ENCODE measurements around the gene PANX2.
"Not testable (repeated sequence)": the region's sequence is repeated elsewhere in the genome, so short reads cannot be mapped to it uniquely, and the experiment has no call there.

Gene PANX2

DNA sequence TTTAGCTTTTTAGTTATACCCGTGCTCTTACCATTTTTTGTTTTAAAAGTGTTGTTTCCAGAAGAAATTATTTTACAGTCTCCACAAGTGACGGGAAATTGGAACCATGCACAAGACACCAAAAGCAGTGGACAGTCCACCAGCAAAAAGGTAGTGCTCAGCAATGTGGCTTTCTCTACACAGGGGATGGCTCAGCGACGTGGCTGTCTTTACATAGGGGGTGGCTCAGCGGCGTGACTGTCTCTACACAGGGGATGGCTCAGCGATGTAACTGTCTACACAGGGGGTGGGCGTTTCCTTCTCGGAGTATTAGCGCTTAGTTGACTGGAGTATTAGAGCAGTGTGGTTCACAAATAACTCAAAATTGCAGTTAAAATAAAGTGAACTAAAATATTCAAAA lies 36.0 kb upstream of the PANX2 start:
- no peak for DNase-seq (ENCODE audit: low read depth)
- H3K4me3 ChIP-seq (ENCODE audit: control insufficient read depth, low read depth, low read length): no peak overlapping the region
- TF ChIP-seq, protein P1, sequence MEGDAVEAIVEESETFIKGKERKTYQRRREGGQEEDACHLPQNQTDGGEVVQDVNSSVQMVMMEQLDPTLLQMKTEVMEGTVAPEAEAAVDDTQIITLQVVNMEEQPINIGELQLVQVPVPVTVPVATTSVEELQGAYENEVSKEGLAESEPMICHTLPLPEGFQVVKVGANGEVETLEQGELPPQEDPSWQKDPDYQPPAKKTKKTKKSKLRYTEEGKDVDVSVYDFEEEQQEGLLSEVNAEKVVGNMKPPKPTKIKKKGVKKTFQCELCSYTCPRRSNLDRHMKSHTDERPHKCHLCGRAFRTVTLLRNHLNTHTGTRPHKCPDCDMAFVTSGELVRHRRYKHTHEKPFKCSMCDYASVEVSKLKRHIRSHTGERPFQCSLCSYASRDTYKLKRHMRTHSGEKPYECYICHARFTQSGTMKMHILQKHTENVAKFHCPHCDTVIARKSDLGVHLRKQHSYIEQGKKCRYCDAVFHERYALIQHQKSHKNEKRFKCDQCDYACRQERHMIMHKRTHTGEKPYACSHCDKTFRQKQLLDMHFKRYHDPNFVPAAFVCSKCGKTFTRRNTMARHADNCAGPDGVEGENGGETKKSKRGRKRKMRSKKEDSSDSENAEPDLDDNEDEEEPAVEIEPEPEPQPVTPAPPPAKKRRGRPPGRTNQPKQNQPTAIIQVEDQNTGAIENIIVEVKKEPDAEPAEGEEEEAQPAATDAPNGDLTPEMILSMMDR (IDR thresholded peaks at IDR 0.05; ENCODE audit: control insufficient read depth, insufficient read depth, low read depth, low read length, missing control alignments): no peak

DNA sequence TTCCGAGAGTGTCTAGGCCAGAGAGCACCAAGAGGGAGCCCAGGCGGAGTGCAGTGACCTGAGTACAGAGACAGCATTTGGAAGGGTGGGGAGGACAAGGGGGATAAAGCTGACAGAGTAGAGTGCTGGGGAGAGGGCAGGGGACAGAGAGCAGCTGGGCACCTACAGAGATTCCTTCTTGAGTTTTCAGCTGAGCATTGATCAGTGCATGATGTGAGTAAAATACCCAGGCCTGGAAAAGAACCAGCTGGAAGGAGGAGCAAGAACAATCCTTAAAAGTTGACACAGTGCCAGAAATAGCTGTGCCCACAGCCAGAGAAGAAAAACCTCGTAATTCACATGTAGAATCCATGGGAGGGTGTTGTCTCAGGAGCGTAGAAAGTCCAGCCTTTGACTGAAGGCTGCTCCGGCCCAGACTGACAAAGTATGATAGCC lies 33.9 kb upstream of the PANX2 start:
- H3K4me3 ChIP-seq (ENCODE audit: control insufficient read depth, low read depth, low read length): no peak overlapping the region
- TF ChIP-seq, protein P1 (IDR thresholded peaks at IDR 0.05; ENCODE audit: control insufficient read depth, insufficient read depth, low read depth, low read length, missing control alignments): no peak
- no peak for DNase-seq (ENCODE audit: low read depth)

DNA sequence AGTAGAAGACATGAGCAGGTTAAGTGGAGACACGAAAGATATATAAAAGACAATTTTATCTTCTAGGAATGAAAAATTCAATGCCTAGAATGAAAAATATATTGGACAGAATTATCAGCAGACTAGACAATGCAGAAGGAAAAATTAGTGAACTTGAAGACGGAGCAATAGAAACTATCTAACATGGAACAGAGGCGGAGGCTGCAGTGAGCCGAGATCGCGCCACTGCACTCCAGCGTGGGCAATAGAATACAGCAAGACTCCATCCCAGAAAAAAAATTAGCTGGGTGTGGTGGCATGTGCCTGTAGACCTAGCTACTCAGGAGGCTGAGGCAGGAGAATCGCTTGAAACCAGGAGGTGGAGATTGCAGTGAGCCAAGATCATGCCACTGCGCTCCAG lies 33.3 kb upstream of the PANX2 start:
- H3K4me3 ChIP-seq (ENCODE audit: control insufficient read depth, low read depth, low read length); DNase-seq (ENCODE audit: low read depth): not testable (repeated sequence)

DNA sequence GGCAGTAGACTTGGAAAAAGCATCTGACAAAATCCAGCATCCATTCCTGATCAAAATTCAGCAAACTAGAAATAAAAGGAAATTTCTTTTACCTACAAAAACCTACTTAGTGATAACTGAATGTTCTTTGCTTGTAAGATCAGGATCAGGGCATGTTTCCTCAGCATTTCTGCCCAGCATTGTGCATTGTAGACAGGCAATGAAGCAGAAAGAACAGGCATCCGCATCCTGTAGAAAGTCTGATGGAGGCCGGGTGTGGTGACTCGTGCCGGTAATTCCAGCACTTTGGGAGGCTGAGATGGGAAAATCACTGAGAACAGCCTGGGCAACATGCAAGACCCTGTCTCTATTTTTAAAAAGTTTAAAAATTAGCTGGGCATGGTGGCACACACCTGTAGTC lies 32.5 kb upstream of the PANX2 start:
- TF ChIP-seq, protein P1 (IDR thresholded peaks at IDR 0.05; ENCODE audit: control insufficient read depth, insufficient read depth, low read depth, low read length, missing control alignments): no peak
- H3K4me3 ChIP-seq (ENCODE audit: control insufficient read depth, low read depth, low read length): no peak overlapping the region
- no peak for DNase-seq (ENCODE audit: low read depth)

DNA sequence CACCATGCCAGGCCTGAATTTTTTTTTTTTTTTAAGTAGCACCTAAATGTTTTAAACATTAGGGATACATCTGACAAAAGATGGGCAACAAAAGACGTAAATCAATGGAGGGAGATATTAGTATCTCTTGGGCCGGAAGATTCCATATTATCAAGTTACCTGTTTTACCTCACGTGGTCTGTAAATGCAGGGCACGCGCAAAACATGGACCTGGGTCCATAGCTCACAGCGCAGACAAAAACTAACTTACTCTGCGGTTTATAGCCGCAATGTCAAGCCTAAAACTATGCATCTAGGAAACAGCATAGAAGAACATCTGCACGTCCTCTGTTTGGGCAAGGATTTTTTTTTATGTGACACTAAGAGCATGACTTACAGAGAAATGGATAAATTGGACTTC lies 31.5 kb upstream of the PANX2 start:
- no peak for DNase-seq (ENCODE audit: low read depth)
- TF ChIP-seq, protein P1 (IDR thresholded peaks at IDR 0.05; ENCODE audit: control insufficient read depth, insufficient read depth, low read depth, low read length, missing control alignments): no peak
- no peak overlapping the region for H3K4me3 ChIP-seq (ENCODE audit: control insufficient read depth, low read depth, low read length)

DNA sequence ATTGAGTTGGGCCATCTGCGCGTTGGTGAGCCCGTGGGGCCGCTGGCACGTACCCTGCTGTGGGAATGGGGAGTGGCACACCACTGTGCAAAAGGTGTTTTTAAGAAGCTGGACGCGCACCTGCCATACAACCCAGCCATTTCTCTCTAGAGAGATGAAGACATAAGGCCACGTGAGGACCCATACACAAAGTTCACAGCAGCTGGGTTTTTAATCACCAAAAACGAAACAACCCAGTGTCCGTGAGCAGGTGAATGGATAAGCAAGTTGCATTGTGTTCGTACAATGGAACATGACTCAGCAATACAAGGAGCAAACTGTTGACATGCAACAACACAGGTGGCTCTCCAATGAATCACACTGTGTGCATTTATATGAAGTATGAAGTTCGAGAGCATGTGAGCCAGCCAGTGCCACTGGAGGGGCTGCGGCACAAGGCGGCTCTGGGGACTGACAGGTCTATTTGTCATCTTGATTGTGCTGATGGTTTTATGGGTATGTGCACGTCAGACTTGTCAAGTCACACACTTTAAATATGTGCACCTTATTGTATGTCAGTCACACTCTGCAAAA lies 30.6 kb upstream of the PANX2 start:
- TF ChIP-seq, protein P1 (IDR thresholded peaks at IDR 0.05; ENCODE audit: control insufficient read depth, insufficient read depth, low read depth, low read length, missing control alignments): no peak
- no peak overlapping the region for H3K4me3 ChIP-seq (ENCODE audit: control insufficient read depth, low read depth, low read length)
- no peak for DNase-seq (ENCODE audit: low read depth)

DNA sequence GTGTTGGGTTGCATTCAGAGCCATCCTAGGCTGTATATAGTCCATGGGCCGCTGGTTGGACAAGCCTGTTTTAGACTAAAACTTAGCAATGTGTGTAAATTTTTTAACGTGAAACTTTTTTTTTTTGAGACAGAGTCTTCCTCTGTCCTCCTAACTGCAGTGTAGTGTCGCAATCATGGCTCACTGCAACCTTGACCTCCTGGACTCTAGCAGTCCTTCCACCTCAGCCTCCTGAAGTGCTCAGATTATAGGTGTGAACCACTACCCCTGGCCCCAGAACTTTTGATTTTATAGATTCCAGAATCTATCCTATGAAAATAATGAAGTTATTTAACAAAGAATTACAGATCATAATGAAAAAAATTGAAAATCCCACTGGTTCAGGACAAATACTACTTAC lies 29.9 kb upstream of the PANX2 start:
- TF ChIP-seq, protein P1 (IDR thresholded peaks at IDR 0.05; ENCODE audit: control insufficient read depth, insufficient read depth, low read depth, low read length, missing control alignments): no peak
- H3K4me3 ChIP-seq (ENCODE audit: control insufficient read depth, low read depth, low read length): no peak overlapping the region
- DNase-seq (ENCODE audit: low read depth): no peak

Measured in AG09309 (cell line).